HL-60 (cell line): ENCODE results near the gene AQP6.

Experiments
- DNase-seq, 2 experiments: peaks; one replicate each; pipeline ENCODE4 v3.0.0-alpha.2; 2010 to 2020; ENCODE audit warnings: low read depth in 1 of 2, low spot score in 1 of 2
- H3K27ac ChIP-seq: fragments of 250-450 bp; sonication (Bioruptor Pico); replicated peaks from 2 replicates; pipeline ENCODE4 v1.5.1; 2020; ENCODE audit warnings: mild to moderate bottlenecking, moderate library complexity
- H3K27me3 ChIP-seq: fragments of 250-450 bp; sonication (Bioruptor Pico); 2 replicates; pipeline ENCODE4 v1.5.1; 2021; ENCODE audit warnings: mild to moderate bottlenecking, moderate library complexity; ENCODE audit not compliant: insufficient read depth, poor library complexity, severe bottlenecking
- H3K4me3 ChIP-seq: replicated peaks from 2 replicates; pipeline ENCODE4 v1.5.1; 2011; ENCODE audit warnings: mild to moderate bottlenecking, control low read depth, low read length; ENCODE audit not compliant: insufficient read depth
- CTCF ChIP-seq: IDR thresholded peaks from one replicate; pipeline ENCODE4 v1.5.1; 2011; ENCODE audit warnings: low read length, control low read depth, inconsistent platforms; ENCODE audit not compliant: insufficient read depth
- GABPA ChIP-seq: IDR thresholded peaks from 2 replicates; pipeline ENCODE4 v1.6.1; 2012; ENCODE audit warnings: low read depth
- POLR2AphosphoS5 ChIP-seq: IDR thresholded peaks from 2 replicates; pipeline ENCODE4 v1.6.1; 2012; ENCODE audit warnings: low read depth
- SPI1 ChIP-seq: IDR thresholded peaks from 2 replicates; pipeline ENCODE4 v1.6.1; 2012; ENCODE audit warnings: low read depth, mild to moderate bottlenecking, borderline replicate concordance
- TF ChIP-seq, protein P1 (sequence below): IDR thresholded peaks from 2 replicates; pipeline ENCODE4 v1.6.1; 2012; ENCODE audit warnings: low read depth; ENCODE audit not compliant: insufficient replicate concordance

Gene AQP6

GRCh38 chr12:49945394-49946080 is 27.2 kb upstream of the AQP6 start:
- peak; percentile 63 to 75 for DNase-seq

DNA sequence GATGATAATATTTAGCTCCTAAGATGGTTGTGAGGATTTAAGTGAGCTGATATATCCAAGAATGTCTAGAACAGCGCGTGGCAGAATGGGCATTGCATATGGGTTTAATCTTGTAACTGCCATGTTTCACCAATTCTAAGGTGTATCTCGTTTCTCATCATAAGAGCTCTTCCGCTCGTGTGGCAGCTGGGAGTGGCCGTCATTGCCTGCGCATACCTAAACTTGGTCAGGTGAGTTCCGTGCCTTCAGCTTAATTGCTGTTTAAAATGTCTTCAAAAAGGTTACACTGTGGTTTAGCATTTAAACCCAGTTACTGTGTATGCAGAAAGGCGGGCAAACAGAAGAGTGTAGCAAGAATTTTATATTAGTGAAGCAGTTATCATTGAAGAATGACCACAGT is 26.7 kb upstream of the AQP6 start:
- DNase-seq = no peak
- Histone ChIP-seq H3K4me3 (no peak overlapping the region), H3K27ac (no peak overlapping the region), H3K27me3 (no peaks in the 10 kb centered on the region)
- no peak for TF ChIP-seq POLR2AphosphoS5
- no peak for TF ChIP-seq SPI1
- TF ChIP-seq CTCF = no peak
- TF ChIP-seq GABPA = no peak
- TF ChIP-seq, protein P1, sequence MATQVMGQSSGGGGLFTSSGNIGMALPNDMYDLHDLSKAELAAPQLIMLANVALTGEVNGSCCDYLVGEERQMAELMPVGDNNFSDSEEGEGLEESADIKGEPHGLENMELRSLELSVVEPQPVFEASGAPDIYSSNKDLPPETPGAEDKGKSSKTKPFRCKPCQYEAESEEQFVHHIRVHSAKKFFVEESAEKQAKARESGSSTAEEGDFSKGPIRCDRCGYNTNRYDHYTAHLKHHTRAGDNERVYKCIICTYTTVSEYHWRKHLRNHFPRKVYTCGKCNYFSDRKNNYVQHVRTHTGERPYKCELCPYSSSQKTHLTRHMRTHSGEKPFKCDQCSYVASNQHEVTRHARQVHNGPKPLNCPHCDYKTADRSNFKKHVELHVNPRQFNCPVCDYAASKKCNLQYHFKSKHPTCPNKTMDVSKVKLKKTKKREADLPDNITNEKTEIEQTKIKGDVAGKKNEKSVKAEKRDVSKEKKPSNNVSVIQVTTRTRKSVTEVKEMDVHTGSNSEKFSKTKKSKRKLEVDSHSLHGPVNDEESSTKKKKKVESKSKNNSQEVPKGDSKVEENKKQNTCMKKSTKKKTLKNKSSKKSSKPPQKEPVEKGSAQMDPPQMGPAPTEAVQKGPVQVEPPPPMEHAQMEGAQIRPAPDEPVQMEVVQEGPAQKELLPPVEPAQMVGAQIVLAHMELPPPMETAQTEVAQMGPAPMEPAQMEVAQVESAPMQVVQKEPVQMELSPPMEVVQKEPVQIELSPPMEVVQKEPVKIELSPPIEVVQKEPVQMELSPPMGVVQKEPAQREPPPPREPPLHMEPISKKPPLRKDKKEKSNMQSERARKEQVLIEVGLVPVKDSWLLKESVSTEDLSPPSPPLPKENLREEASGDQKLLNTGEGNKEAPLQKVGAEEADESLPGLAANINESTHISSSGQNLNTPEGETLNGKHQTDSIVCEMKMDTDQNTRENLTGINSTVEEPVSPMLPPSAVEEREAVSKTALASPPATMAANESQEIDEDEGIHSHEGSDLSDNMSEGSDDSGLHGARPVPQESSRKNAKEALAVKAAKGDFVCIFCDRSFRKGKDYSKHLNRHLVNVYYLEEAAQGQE = no peak

More at GRCh38 chr12:49945394-49946080, 27.2 kb upstream of the AQP6 start:
- TF ChIP-seq CTCF (peak; percentile 92), GABPA (no peak), SPI1 (no peak)
- TF ChIP-seq, protein P1 = no peak
- Histone ChIP-seq H3K27me3 (no peaks in the 10 kb centered on the region), H3K27ac (no peak overlapping the region), H3K4me3 (no peak overlapping the region)

DNA sequence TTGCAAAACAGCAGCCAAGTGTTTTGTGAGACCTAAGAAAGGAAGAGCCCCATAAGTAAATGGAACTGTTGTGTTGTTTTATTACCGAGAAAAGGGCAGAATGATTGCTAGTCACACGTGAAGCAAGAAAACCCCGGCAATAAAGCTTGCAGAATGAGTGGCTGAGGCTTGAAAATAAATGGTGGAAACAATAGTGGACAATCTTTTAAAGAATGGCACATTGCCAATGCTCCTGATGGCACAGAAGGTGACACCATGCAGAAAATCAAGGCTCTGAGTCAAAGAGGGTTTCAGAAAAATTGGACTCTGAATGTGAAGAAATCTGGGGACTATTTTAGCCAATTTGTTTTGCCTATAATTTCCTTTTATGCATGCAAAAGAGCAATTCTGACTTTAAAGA is 26.2 kb upstream of the AQP6 start:
- H3K27me3 ChIP-seq = no peaks in the 10 kb centered on the region
- no peak for TF ChIP-seq CTCF
- TF ChIP-seq, protein P1 = no peak
- no peak for TF ChIP-seq POLR2AphosphoS5
- no peak for TF ChIP-seq SPI1
- no peak for TF ChIP-seq GABPA
- H3K4me3 ChIP-seq = no peak overlapping the region
- DNase-seq = no peak
- no peak overlapping the region for H3K27ac ChIP-seq
